KBM-7 (cell line): ENCODE data around the gene FITM1.
A peak's percentile ranks its signal among the peaks of the same experiment; 100 is the strongest.

ENCODE experiments used
- DNase-seq: peaks from one replicate; pipeline ENCODE4 v3.0.0-alpha.2; 2015
- in situ Hi-C: fragments of 300-500 bp; cut with MboI; formaldehyde crosslinking; loops from 2 replicates; pipeline ENCODE4 v1.14.3; 2020; ENCODE audit warnings: low sequenced_read_pairs, low pct_unique_long_range_greater_than_20kb, mixed read lengths

The FITM1 gene

DNA sequence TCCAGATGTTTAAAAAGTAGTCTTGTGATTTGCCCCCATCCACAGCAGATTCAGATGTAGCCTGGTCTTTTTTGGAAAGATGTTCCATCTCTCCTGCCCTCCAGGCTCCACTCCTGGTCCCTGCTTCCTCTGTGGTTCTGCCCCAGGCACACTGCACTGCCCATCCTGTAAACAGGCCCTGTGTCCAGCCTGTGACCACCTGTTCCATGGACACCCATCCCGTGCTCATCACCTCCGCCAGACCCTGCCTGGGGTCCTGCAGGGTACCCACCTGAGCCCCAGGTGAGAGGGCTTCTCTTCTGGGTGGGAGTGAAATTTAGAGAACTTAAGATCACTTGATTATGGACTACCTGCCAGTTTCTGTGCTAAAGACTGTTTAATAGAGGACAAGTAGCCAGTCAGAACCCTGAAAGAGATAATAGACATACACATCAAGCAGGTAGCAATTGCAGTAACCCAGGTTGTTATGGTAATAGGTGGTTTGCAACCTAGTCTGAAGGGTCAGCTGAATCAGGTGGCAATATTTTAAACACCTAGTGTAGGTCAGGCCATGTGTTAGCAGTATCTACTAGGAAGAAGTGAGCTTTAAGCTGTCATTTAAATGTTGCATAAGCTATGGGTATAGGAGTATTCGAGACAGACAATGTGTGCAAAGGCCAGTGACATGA, 19.0 kb downstream of the FITM1 start:
- in situ Hi-C loops: no loop called here
- DNase-seq: no peak

DNA sequence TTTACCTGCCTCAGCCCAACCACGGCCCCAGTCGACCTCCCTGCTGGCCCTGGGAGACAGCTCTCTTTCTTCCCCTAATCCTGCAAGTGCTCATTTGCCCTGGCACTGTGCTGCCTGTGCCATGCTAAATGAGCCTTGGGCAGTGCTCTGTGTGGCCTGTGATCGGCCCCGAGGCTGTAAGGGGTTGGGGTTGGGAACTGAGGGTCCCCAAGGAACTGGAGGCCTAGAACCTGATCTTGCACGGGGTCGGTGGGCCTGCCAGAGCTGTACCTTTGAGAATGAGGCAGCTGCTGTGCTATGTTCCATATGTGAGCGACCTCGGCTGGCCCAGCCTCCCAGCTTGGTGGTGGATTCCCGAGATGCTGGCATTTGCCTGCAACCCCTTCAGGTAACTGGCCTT, 19.6 kb downstream of the FITM1 start:
- in situ Hi-C loops: no loop called here
- DNase-seq: no peak

DNA sequence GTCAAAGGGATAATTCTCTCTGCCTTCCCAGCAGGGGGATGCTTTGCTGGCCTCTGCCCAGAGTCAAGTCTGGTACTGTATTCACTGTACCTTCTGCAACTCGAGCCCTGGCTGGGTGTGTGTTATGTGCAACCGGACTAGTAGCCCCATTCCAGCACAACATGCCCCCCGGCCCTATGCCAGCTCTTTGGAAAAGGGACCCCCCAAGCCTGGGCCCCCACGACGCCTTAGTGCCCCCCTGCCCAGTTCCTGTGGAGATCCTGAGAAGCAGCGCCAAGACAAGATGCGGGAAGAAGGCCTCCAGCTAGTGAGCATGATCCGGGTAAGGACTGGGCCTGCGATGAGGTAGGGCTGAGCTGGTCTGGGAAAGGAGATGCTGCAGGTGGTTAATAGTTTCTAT, 20.1 kb downstream of the FITM1 start:
- DNase-seq: no peak
- in situ Hi-C loops: no loop called here

DNA sequence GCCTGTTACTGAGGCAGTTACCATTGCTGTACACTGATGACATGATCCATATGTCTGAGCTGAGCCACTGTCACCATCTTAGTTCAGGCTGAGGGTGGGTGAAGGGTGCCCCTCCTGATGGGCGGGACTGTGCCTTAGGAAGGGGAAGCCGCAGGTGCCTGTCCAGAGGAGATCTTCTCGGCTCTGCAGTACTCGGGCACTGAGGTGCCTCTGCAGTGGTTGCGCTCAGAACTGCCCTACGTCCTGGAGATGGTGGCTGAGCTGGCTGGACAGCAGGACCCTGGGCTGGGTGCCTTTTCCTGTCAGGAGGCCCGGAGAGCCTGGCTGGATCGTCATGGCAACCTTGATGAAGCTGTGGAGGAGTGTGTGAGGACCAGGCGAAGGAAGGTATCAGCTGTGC, 20.5 kb downstream of the FITM1 start:
- in situ Hi-C loops: no loop called here
- DNase-seq: no peak

DNA sequence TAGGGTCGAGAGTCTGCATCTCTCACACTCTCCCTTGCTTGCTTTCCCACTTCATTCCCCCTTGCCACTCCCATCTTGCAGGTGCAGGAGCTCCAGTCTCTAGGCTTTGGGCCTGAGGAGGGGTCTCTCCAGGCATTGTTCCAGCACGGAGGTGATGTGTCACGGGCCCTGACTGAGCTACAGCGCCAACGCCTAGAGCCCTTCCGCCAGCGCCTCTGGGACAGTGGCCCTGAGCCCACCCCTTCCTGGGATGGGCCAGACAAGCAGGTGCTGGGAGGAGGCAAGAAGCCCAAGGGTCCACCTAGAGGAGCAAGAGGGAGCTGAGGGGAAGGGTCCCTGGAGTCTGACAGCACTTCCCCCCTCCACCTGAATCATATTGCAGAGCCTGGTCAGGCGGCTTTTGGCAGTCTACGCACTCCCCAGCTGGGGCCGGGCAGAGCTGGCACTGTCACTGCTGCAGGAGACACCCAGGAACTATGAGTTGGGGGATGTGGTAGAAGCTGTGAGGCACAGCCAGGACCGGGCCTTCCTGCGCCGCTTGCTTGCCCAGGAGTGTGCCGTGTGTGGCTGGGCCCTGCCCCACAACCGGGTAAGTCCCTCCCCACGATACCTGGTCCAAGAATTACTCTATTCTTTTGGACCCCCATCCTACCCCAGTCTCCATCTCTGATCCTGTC, 21.1 kb downstream of the FITM1 start:
- in situ Hi-C loops: no loop called here
- DNase-seq: no peak

GRCh38 chr14:24155100-24155499, 24.6 kb downstream of the FITM1 start:
- DNase-seq: no peak
- in situ Hi-C loops: no loop called here

DNA sequence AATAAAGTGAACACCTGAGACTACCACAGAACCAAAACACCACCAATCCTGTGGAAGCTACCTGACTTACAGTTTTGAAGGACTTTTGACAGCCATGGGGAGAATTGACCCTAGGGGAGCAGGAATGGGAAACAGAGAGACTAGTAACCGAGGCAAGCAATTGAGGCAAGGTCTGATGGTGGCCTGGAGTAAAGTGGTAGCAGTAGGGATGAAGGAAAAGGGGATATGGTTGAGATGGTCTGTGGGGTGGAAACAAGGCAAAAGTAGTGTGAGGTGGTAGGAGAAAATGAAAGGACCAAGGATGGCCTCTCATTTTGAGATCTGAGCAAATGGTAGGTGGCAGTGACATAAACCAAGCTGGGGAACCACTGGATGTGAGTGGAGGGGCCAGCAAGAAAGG, 26.4 kb downstream of the FITM1 start:
- in situ Hi-C loops: no loop called here
- no peak for DNase-seq

DNA sequence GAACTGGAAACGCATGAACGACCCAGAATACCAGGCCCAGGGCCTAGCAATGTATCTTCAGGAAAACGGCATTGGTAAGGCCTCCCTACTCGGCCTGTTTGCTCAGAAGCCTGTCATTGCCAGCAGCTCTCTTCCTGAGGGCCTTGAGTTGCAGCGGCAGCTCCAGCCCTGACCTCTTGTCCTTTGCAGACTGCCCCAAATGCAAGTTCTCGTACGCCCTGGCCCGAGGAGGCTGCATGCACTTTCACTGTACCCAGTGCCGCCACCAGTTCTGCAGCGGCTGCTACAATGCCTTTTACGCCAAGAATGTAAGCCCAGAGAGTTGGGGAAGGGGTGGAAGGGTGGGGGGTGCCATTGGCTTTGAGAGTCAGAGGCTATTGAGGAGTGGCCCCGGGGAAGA, 26.9 kb downstream of the FITM1 start:
- in situ Hi-C loops: no loop called here
- no peak for DNase-seq

GRCh38 chr14:24159777-24160498, 29.5 kb downstream of the FITM1 start:
- in situ Hi-C loops: no loop called here

GRCh38 chr14:24160499-24160849, 30.0 kb downstream of the FITM1 start:
- DNase-seq: no peak
- in situ Hi-C loops: no loop called here

More at GRCh38 chr14:24159777-24160498, 29.5 kb downstream of the FITM1 start:
- DNase-seq: no peak

DNA sequence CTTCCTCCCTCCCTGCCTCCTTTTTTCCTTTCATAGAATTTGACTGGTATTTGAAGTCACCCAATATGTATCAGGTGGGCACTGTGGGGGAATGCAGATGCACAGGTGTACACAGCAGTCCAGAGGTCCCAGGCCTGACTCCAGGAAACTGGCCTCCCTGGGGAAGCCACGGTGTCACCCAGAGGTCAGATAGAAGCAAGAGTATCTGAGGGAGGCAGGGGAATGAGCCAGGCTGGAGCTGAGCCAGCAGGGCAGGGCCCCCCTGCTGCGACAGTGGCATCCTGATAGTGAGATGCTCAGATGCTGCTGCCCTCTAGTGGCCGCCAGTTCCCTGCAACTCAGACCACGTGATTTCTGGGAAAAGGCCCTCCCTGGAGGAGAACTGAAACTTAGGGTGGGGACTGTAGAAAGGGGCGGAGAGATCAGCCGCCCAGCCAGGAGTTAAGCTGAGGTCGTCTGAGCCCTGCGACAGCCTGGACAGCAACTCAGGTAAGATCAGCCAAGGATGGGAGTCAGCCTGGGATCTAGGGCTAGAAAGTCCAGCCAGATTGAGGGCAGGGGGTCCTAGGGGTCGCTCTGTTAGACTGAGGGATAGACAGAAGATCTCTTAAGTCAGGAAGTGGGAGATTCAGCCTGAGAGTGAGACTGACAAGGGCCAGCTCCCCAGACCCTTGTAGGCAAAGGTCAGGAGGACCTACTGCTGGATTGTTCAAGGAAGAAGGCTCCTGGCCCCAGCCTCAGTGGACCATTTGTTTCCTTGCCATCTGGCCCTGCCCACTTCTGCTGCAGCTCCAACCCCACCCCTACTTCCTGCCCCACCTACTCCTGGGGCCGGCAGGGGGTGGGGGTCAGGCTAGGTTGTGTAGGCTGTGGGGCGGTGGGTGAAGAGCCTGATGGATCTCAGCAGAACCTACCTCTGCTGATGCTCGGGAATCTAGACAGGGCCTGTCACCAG, 30.7 kb downstream of the FITM1 start, which contains the start of gene IRF9:
IRF9 (plus strand) TSS at position 416 of the 955 bp plus-strand sequence. CDS start 880 bp downstream, outside the sequence.
- peak; percentile 99 for DNase-seq
- in situ Hi-C loops: no loop called here

DNA sequence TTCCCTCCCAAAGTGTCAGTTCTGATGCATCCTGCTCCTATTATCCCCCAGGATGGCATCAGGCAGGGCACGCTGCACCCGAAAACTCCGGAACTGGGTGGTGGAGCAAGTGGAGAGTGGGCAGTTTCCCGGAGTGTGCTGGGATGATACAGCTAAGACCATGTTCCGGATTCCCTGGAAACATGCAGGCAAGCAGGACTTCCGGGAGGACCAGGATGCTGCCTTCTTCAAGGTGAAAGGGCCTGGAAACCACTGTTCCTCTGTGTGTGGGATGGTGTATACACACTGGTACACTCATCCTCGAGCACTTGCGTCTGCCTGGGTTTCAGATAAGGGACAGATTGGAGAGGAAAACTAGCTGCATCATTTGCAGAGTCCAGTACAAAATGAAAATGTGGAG, 31.6 kb downstream of the FITM1 start:
- DNase-seq: no peak
- in situ Hi-C loops: no loop called here

DNA sequence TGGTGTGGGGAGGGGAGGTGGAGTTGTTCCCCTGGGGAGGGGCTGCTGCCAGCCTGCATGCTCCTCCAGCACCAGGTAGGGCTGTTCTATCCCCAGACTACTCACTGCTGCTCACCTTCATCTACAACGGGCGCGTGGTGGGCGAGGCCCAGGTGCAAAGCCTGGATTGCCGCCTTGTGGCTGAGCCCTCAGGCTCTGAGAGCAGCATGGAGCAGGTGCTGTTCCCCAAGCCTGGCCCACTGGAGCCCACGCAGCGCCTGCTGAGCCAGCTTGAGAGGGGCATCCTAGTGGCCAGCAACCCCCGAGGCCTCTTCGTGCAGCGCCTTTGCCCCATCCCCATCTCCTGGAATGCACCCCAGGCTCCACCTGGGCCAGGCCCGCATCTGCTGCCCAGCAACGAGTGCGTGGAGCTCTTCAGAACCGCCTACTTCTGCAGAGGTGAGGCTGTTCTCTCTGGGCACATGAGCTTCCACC, 34.1 kb downstream of the FITM1 start:
- in situ Hi-C loops: no loop called here
- DNase-seq: no peak

- in situ Hi-C loops: no loop called here
Observed at GRCh38 chr14:24165785-24166184, 35.3 kb downstream of the FITM1 start.

GRCh38 chr14:24167469-24168114, 37.1 kb downstream of the FITM1 start:
- in situ Hi-C loops: no loop called here
- DNase-seq: no peak

More at GRCh38 chr14:24165785-24166184, 35.3 kb downstream of the FITM1 start:
- no peak for DNase-seq

GRCh38 chr14:24171422-24172260, 41.2 kb downstream of the FITM1 start, which contains the start of gene REC8:
TSS of gene REC8 (plus strand) at chr14:24172080. CDS start at chr14:24172553, 473 bp downstream.
- in situ Hi-C loops: no loop called here
- DNase-seq: no peak

DNA sequence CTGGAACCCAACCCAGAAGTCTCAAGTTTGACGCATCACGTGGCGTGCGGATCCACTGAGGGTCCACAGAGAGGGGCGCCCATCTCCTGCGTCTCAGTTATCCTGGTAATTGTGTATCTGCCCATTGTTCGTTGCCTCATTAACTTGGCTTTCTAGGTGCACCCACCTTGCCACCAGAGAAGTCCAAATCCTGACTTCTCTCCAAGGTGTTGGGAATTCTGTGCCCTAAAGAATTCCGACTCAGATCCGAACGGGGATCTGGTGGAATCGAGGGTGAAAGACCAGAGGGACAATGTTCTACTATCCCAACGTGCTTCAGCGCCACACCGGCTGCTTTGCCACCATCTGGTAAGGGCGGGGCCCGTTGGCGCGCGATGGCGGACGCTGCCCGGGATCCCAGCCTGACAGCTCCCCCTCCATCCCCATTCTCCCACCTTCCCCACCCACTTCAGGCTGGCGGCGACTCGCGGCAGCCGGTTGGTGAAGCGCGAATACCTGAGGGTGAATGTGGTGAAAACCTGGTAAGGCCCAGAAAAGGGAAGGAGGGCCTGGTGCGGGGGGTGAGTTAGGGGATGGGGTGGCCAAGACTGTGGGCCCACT, 41.9 kb downstream of the FITM1 start:
- in situ Hi-C loops: no loop called here
- DNase-seq: no peak
